Upper lobe of left lung (tissue), 6 donors: ENCODE measurements around the gene HS3ST5. TPM values are rescaled to one million over a fixed set of nuclear protein-coding genes. Genes with fewer than 3 reads are reported as not detected.
A peak's percentile ranks its signal among the peaks of the same experiment; 100 is the strongest.

Source experiments
- ATAC-seq, 2 donors: fragments of 200-7000 bp; cut with Tn5 transposase; one replicate each; pipeline ENCODE4 v1.9.1; 2022; ENCODE audit warnings: mild to moderate bottlenecking in 2 of 2, moderate library complexity in 2 of 2; ENCODE audit not compliant: low FRiP score in 2 of 2
- DNase-seq, 2 donors: peaks; one replicate each; pipeline ENCODE4 v3.0.0-alpha.2; 2019 to 2020
- H3K27ac ChIP-seq, 4 donors: fragments of 200-600 bp; sonication (generic); one replicate each; pipeline ENCODE4 v1.5.1; 2016 to 2019
- H3K27me3 ChIP-seq, 4 donors: fragments of 200-600 bp; sonication (generic); one replicate each; pipeline ENCODE4 v1.5.1; 2017 to 2019
- H3K36me3 ChIP-seq, 4 donors: fragments of 200-600 bp; sonication (generic); one replicate each; pipeline ENCODE4 v1.5.1; 2016 to 2019
- H3K4me1 ChIP-seq, 4 donors: fragments of 200-600 bp; sonication (generic); one replicate each; pipeline ENCODE4 v1.5.1; 2018 to 2019
- H3K4me3 ChIP-seq, 4 donors: fragments of 200-600 bp; sonication (generic); one replicate each; pipeline ENCODE4 v1.5.1; 2017 to 2019; ENCODE audit warnings: mild to moderate bottlenecking in 2 of 4, moderate library complexity in 1 of 4
- H3K9me3 ChIP-seq, 4 donors: fragments of 200-600 bp; sonication (generic); one replicate each; pipeline ENCODE4 v1.5.1; 2018 to 2019
- CTCF ChIP-seq, 6 experiments: fragments of 450-650 bp in 4 of 6; fragments of 200-600 bp in 2 of 6; sonication (generic) in 2 of 6; IDR thresholded peaks; one replicate each; pipeline ENCODE4 v1.5.1; 2016 to 2019; ENCODE audit warnings: antibody characterized with exemption in 6 of 6
- EP300 ChIP-seq, 4 donors: sonication (generic); formaldehyde crosslinking; IDR thresholded peaks; one replicate each; pipeline ENCODE4 v1.5.1; 2017; ENCODE audit warnings: antibody characterized with exemption in 4 of 4, control low read depth in 2 of 4
- POLR2A ChIP-seq, 4 donors: fragments of 450-650 bp; IDR thresholded peaks; one replicate each; pipeline ENCODE4 v1.5.1; 2016 to 2017; ENCODE audit warnings: antibody characterized with exemption in 4 of 4, mild to moderate bottlenecking in 2 of 4
- POLR2AphosphoS5 ChIP-seq, 2 donors: sonication (generic); formaldehyde crosslinking; IDR thresholded peaks; one replicate each; pipeline ENCODE4 v1.5.1; 2017; ENCODE audit warnings: antibody characterized with exemption in 2 of 2
- WGBS, 2 donors: methylation state at CpG; one replicate each; pipeline ENCODE4 v1.1.5; 2017 to 2018; 5-methylcytosine and 5-hydroxymethylcytosine counted together
- total RNA-seq, 6 donors: library from RNA; depleted of rRNA in 4 of 6; stranded (reverse); fragments of >200 nt in 4 of 6; gene quantifications; one replicate each; pipeline versions ENCODE4 v1.1.0 to v1.2.1, GENCODE V29; 2016 to 2021
- donor health status: DM: no; HTN: no; CAD: no; lungs with moderate emphysema.
- donor health status: DM: no; HTN: yes; CAD: no; lungs with severe emphysema.

The HS3ST5 gene
- total RNA-seq, 6 donors from 2014 or later: 0.17 to 0.52 (median 0.30) TPM; not detected in 1

GRCh38 chr6:114281496-114281895, 61.3 kb downstream of the HS3ST5 start:
- Histone ChIP-seq H3K27ac (no peak overlapping the region), H3K4me3 (no peak overlapping the region), H3K27me3 (no peaks in the 10 kb centered on the region), H3K36me3 (no peaks in the 10 kb centered on the region), H3K9me3 (no peaks in the 10 kb centered on the region), H3K4me1 (no peaks in the 10 kb centered on the region)
- TF ChIP-seq POLR2A (IDR thresholded peaks at IDR 0.05) (no peak), POLR2AphosphoS5 (IDR thresholded peaks at IDR 0.05) (no peak), CTCF (IDR thresholded peaks at IDR 0.05) (no peak), EP300 (IDR thresholded peaks at IDR 0.05) (no peak)
- DNase-seq: no peak
- 38 to 54% methylated on average over 3 of the region's 3 CpGs for WGBS, 2 donors
- no peak for ATAC-seq

- no peak overlapping the region for H3K4me3 ChIP-seq
- TF ChIP-seq EP300 (IDR thresholded peaks at IDR 0.05) (no peak), POLR2A (IDR thresholded peaks at IDR 0.05) (no peak), CTCF (IDR thresholded peaks at IDR 0.05) (no peak), POLR2AphosphoS5 (IDR thresholded peaks at IDR 0.05) (no peak)
Measured at GRCh38 chr6:114280239-114280982, 62.4 kb downstream of the HS3ST5 start.

GRCh38 chr6:114277220-114277619, 65.6 kb downstream of the HS3ST5 start:
- ATAC-seq: no peak
- TF ChIP-seq POLR2AphosphoS5 (IDR thresholded peaks at IDR 0.05) (no peak), EP300 (IDR thresholded peaks at IDR 0.05) (no peak), POLR2A (IDR thresholded peaks at IDR 0.05) (no peak), CTCF (IDR thresholded peaks at IDR 0.05) (no peak)
- whole genome bisulfite sequencing, 2 donors: 55 to 69% methylated on average over 2 of the region's 2 CpGs

More at GRCh38 chr6:114280239-114280982, 62.4 kb downstream of the HS3ST5 start:
- Histone ChIP-seq H3K27ac (no peak overlapping the region), H3K27me3 (no peaks in the 10 kb centered on the region), H3K4me1 (no peaks in the 10 kb centered on the region), H3K9me3 (no peaks in the 10 kb centered on the region), H3K36me3 (no peaks in the 10 kb centered on the region)
- WGBS, 2 donors: 88 to 91% methylated on average over 7 of the region's 7 CpGs
- DNase-seq (no peak), ATAC-seq (no peak)

GRCh38 chr6:114276783-114277182, 66.0 kb downstream of the HS3ST5 start:
- Histone ChIP-seq H3K27me3 (no peaks in the 10 kb centered on the region), H3K4me1 (no peaks in the 10 kb centered on the region), H3K9me3 (no peaks in the 10 kb centered on the region), H3K4me3 (no peak overlapping the region), H3K36me3 (no peaks in the 10 kb centered on the region), H3K27ac (no peak overlapping the region)
- WGBS, 2 donors: 30 to 32% methylated on average over 2 of the region's 2 CpGs
- ATAC-seq (no peak), DNase-seq (no peak)
- TF ChIP-seq EP300 (IDR thresholded peaks at IDR 0.05) (no peak), CTCF (IDR thresholded peaks at IDR 0.05) (no peak), POLR2AphosphoS5 (IDR thresholded peaks at IDR 0.05) (no peak), POLR2A (IDR thresholded peaks at IDR 0.05) (no peak)

More at GRCh38 chr6:114277220-114277619, 65.6 kb downstream of the HS3ST5 start:
- Histone ChIP-seq H3K9me3 (no peaks in the 10 kb centered on the region), H3K4me3 (no peak overlapping the region), H3K27me3 (no peaks in the 10 kb centered on the region), H3K4me1 (no peaks in the 10 kb centered on the region), H3K27ac (no peak overlapping the region), H3K36me3 (no peaks in the 10 kb centered on the region)
- no peak for DNase-seq

GRCh38 chr6:114274836-114275235, 68.0 kb downstream of the HS3ST5 start:
- Histone ChIP-seq H3K4me3 (no peak overlapping the region), H3K9me3 (no peaks in the 10 kb centered on the region), H3K4me1 (no peaks in the 10 kb centered on the region), H3K36me3 (no peaks in the 10 kb centered on the region), H3K27ac (no peak overlapping the region), H3K27me3 (no peaks in the 10 kb centered on the region)
- DNase-seq (no peak), ATAC-seq (peak in 1 of 2 donors; percentile 15)
- no peak for TF ChIP-seq POLR2A (IDR thresholded peaks at IDR 0.05)
- TF ChIP-seq POLR2AphosphoS5 (IDR thresholded peaks at IDR 0.05): no peak
- 79 to 82% methylated on average over 2 of the region's 2 CpGs for WGBS, 2 donors
